AG09309 (cell line): ENCODE data around the gene RBMS3.
"Not testable (repeated sequence)": the region's sequence is repeated elsewhere in the genome, so short reads cannot be mapped to it uniquely, and the experiment has no call there.

Experiments
- DNase-seq: peaks from one replicate; pipeline ENCODE4 v3.0.0-alpha.2; 2010; ENCODE audit warnings: low read depth
- H3K4me3 ChIP-seq: 2 replicates; pipeline ENCODE4 v1.5.1; 2011; ENCODE audit warnings: mild to moderate bottlenecking, low read depth, low read length, moderate library complexity; ENCODE audit not compliant: control insufficient read depth
- TF ChIP-seq, protein P1 (sequence below): IDR thresholded peaks from 2 replicates; pipeline ENCODE4 v1.5.1; 2011; ENCODE audit warnings: mild to moderate bottlenecking, low read depth, low read length, inconsistent platforms; ENCODE audit not compliant: insufficient read depth, control insufficient read depth; ENCODE audit errors: missing control alignments

RBMS3 gene

DNA sequence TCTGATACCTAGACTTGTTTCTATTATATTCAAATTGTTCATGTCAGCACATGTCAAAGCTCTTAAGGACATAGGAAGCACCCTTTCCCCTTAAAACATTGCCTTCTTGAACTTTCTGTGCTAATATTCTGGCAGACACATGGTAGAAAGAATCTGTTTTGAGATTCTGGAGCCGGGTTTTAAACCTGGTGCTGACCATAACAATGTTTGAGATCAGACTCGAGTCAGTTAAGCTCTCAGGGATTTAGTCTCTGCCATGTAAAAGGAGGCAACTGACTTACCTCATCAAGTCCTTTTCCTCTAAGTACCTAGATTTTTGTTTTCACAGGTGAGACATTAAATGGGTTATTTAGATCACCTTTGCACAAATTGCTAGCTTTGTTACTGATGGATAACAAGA, 38.9 kb downstream of the RBMS3 start:
- H3K4me3 ChIP-seq, result no peak overlapping the region
- no peak for DNase-seq
- TF ChIP-seq, protein P1, sequence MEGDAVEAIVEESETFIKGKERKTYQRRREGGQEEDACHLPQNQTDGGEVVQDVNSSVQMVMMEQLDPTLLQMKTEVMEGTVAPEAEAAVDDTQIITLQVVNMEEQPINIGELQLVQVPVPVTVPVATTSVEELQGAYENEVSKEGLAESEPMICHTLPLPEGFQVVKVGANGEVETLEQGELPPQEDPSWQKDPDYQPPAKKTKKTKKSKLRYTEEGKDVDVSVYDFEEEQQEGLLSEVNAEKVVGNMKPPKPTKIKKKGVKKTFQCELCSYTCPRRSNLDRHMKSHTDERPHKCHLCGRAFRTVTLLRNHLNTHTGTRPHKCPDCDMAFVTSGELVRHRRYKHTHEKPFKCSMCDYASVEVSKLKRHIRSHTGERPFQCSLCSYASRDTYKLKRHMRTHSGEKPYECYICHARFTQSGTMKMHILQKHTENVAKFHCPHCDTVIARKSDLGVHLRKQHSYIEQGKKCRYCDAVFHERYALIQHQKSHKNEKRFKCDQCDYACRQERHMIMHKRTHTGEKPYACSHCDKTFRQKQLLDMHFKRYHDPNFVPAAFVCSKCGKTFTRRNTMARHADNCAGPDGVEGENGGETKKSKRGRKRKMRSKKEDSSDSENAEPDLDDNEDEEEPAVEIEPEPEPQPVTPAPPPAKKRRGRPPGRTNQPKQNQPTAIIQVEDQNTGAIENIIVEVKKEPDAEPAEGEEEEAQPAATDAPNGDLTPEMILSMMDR, result no peak

DNA sequence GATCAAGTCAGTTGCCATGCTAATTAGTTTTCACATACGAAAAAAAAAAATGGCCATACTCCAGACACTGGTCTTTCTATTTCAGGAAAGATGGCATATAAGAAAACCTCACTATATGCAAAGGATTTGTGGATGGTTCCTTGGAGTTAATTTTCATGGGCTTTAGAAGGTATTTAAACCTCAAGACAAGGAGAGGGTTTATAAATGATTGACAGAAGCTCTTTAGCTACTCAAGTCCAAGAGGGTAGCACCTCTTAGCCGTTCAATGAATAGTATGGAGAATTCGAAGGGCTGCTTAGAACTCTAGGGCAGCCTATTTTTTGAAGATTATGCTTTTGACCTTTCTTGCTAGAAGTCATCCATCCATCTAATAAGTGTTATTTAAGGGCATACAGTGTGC, 41.7 kb downstream of the RBMS3 start:
- TF ChIP-seq, protein P1, result no peak
- no peak for DNase-seq

DNA sequence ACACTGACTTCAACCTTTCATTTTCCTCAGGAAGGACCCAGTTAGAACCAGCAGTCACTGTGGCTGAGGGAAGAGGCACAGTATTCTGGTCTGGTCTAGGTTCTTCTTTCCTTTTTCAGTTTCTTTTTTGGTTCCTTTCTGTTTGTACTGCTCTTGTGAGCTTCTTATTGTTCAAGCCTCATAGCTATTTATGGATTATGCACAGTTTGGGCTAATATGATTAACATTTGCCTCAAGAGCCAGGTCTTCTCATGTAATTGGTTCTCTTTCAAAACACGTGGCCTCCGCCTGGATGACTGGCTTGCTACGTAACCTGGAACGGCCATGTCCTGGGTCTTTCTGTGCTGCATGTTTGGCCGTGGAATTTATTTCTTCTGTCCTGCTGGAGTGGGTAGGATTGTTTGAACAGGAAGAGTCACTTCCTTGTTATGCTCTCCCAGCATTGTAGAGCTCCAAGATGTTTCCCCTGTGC, 43.3 kb downstream of the RBMS3 start:
- TF ChIP-seq, protein P1, result no peak
- peak overlapping the region; percentile 16 for H3K4me3 ChIP-seq
- DNase-seq, result no peak

More for the DNA sequence above, 41.7 kb downstream of the RBMS3 start:
- no peak overlapping the region for H3K4me3 ChIP-seq

DNA sequence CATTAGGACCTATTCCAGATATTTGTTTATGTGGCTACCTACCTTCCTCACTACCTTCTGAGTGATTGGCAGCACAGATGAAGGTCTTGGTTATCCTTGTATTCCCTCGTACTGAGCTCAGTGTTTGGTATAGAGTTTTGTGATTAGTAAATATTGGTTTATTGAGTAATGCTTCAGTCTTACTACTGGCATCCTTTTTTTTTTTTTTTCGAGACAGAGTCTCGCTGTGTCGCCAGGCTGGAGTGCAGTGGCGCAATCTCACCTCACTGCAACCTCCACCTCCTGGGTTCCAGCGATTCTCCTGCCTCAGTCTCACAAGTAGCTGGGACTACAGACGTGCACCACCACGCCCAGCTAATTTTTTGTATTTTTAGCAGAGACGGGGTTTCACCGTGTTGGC, 45.7 kb downstream of the RBMS3 start:
- not testable (repeated sequence) for H3K4me3 ChIP-seq, DNase-seq

DNA sequence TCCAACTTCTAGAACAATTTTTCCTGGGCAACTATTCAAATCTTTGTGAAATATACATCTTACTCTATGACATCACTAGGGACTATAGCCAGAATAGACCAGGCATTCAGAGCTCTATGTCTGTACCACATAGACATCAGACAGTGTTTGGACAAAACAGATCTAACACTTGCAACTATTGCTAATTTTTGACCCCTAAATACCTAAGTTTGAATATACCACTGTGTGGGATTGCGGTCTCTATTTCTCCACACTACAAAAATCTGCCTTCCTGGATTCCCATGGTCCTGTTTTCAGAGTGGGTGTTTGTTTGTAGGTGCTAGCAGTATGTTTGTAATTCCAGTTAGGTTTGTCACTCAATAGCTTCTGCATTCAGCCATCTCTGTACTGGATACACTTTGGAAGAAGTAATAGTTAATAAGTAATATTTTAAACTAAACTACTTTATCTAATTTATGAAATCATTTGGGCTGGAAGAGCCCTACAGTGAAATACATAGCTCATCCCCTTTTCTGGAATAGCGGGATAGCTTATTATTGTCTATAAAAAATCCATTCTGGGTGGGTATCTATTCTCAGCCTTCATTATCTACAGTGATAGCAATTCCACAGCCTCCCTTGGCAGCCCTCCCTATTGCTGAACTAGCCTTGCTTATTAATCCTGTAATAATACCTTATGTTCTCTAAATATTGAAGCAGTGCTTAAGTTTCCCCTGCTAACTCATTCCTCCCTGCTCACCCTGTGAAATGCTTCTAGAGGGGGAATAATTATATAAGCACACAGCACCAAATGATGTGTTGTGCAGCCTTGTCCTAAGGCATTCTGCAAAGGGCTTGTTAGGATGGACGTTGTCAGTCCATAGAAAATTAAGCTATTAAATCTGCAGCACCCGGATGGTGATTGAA, 49.4 kb downstream of the RBMS3 start:
- no peak overlapping the region for H3K4me3 ChIP-seq
- DNase-seq, result no peak
- TF ChIP-seq, protein P1, result no peak

DNA sequence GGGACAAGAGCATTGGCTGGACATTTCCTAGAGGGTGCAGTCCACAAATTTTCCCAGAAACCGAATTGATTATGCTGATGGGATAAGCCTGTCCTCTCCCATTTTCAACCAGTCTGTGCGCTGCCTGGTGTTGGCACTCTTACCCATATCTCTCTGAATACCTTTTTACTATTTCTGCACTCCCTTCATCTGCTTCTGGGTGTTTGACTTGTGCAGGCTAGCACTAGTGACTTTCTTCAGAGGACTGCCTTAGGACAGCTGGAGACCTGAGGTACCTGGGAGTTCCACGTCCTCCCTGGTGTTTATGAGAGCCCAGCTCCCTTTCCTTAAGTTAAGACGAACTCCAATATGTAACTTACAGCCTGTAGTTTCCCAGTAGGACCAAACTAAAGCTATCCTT, 50.2 kb downstream of the RBMS3 start:
- TF ChIP-seq, protein P1, result no peak

DNA sequence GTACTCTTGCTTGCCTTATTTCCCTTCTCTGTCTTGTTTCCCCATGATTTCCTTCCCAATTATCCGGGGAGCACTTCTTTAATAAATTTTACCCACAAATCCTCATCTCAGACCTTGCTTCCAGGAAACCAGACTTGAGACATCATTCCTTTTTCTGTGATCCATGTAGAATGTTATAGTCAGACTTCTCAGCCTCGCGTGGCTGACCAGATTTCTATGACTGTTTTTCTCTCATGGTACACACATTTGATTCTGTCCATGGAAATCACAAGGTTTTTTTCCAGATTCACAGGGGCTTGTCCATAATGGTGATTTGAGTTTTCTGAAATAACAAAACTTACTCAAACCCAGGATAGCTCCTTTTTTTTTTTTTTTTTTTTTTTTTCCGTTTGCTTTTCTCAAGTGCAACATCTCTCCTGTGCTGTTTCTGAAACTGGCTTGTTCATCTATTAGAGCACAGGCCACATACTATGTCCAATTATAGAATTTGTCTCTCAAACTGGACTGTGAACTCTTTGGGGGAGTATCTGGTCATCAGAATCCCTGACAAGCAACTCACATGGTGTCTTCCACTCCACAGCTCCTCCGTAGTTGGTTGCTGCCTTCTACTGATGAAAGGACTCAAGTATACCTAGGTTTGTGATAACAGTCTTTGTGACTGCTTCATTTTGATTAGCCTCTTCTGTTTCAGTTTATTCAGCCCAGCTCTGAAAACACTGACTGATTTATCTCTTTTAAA, 50.8 kb downstream of the RBMS3 start:
- no peak overlapping the region for H3K4me3 ChIP-seq
- DNase-seq, result no peak
- TF ChIP-seq, protein P1, result no peak

More for the DNA sequence above, 50.2 kb downstream of the RBMS3 start:
- DNase-seq, result no peak
- no peak overlapping the region for H3K4me3 ChIP-seq
